H9 (cell line): ENCODE data around the gene PTPRF. TPM values are rescaled to one million over a fixed set of nuclear protein-coding genes. Genes with fewer than 3 reads are reported as not detected.

Experiments
- DNase-seq: peaks from one replicate; pipeline ENCODE4 v3.0.0-alpha.2; 2017
- H2AFZ ChIP-seq: one replicate; pipeline ENCODE4 v1.6.1; 2013; ENCODE audit warnings: mild to moderate bottlenecking, low read length, control low read depth, moderate library complexity
- H2AK5ac ChIP-seq: 2 replicates; pipeline ENCODE4 v1.6.1; 2013; ENCODE audit warnings: low read length, control low read depth, mixed read lengths; ENCODE audit not compliant: insufficient read length
- H2BK120ac ChIP-seq: one replicate; pipeline ENCODE4 v1.6.1; 2013; ENCODE audit warnings: low read depth, mild to moderate bottlenecking, low read length, control low read depth, inconsistent platforms; ENCODE audit not compliant: poor library complexity, severe bottlenecking
- H2BK12ac ChIP-seq: 2 replicates; pipeline ENCODE4 v1.6.1; 2013; ENCODE audit warnings: low read length, control low read depth, mixed read lengths, low read depth; ENCODE audit not compliant: insufficient read length
- H2BK15ac ChIP-seq: 2 replicates; pipeline ENCODE4 v1.6.1; 2013; ENCODE audit warnings: low read depth, low read length, control low read depth
- H2BK20ac ChIP-seq: one replicate; pipeline ENCODE4 v1.6.1; 2013; ENCODE audit warnings: low read depth, mild to moderate bottlenecking, low read length, control low read depth, inconsistent platforms; ENCODE audit not compliant: poor library complexity, severe bottlenecking
- H2BK5ac ChIP-seq: 2 replicates; pipeline ENCODE4 v1.6.1; 2013; ENCODE audit warnings: low read length, control low read depth, mixed read lengths; ENCODE audit not compliant: insufficient read length
- H3K14ac ChIP-seq: 2 replicates; pipeline ENCODE4 v1.6.1; 2013; ENCODE audit warnings: low read length, control low read depth; ENCODE audit not compliant: insufficient read depth
- H3K18ac ChIP-seq: 2 replicates; pipeline ENCODE4 v1.6.1; 2013; ENCODE audit warnings: low read depth, mild to moderate bottlenecking, mixed read lengths, low read length, control low read depth; ENCODE audit not compliant: insufficient read length
- H3K23ac ChIP-seq: 2 replicates; pipeline ENCODE4 v1.6.1; 2013; ENCODE audit warnings: low read length, control low read depth, mixed read lengths, low read depth; ENCODE audit not compliant: insufficient read length
- H3K23me2 ChIP-seq: 2 replicates; pipeline ENCODE4 v1.6.1; 2013; ENCODE audit warnings: low read depth, mild to moderate bottlenecking, mixed read lengths, low read length, control low read depth; ENCODE audit not compliant: insufficient read length, poor library complexity, severe bottlenecking
- H3K27ac ChIP-seq: 2 replicates; pipeline ENCODE4 v1.5.1; 2013; ENCODE audit warnings: low read length, control low read depth, mixed read lengths, low read depth; ENCODE audit not compliant: insufficient read length
- H3K27me3 ChIP-seq: 2 replicates; pipeline ENCODE4 v1.6.1; 2013; ENCODE audit warnings: low read length, control low read depth, inconsistent platforms; ENCODE audit not compliant: insufficient read depth
- H3K4ac ChIP-seq: 2 replicates; pipeline ENCODE4 v1.6.1; 2013; ENCODE audit warnings: low read depth, mild to moderate bottlenecking, control low read depth, inconsistent platforms, low read length, moderate library complexity
- H3K4me1 ChIP-seq: 2 replicates; pipeline ENCODE4 v1.6.1; 2013; ENCODE audit warnings: low read length, control low read depth, inconsistent platforms; ENCODE audit not compliant: insufficient read depth
- H3K4me2 ChIP-seq: 2 replicates; pipeline ENCODE4 v1.6.1; 2013; ENCODE audit warnings: low read length, control low read depth, mixed read lengths; ENCODE audit not compliant: insufficient read length, insufficient read depth
- H3K56ac ChIP-seq: 2 replicates; pipeline ENCODE4 v1.6.1; 2013; ENCODE audit warnings: low read depth, mild to moderate bottlenecking, mixed read lengths, low read length, control low read depth; ENCODE audit not compliant: insufficient read length
- H3K79me1 ChIP-seq: 2 replicates; pipeline ENCODE4 v1.6.1; 2013; ENCODE audit warnings: low read depth, mild to moderate bottlenecking, moderate library complexity, low read length, control low read depth, inconsistent platforms; ENCODE audit not compliant: insufficient read depth, poor library complexity, severe bottlenecking
- H3K79me2 ChIP-seq: 2 replicates; pipeline ENCODE4 v1.6.1; 2013; ENCODE audit warnings: low read length, control low read depth, inconsistent platforms; ENCODE audit not compliant: insufficient read depth
- H3K9ac ChIP-seq: 2 replicates; pipeline ENCODE4 v1.6.1; 2013; ENCODE audit warnings: low read length, control low read depth, mixed read lengths; ENCODE audit not compliant: insufficient read length; ENCODE audit errors: extremely low read depth
- H3K9me3 ChIP-seq: one replicate; pipeline ENCODE4 v1.6.1; 2013; ENCODE audit warnings: low read depth, low read length, inconsistent platforms; ENCODE audit not compliant: control insufficient read depth
- H3T11ph ChIP-seq: one replicate; pipeline ENCODE4 v1.6.1; 2013; ENCODE audit warnings: mild to moderate bottlenecking, low read length, control low read depth, inconsistent platforms
- H4K20me1 ChIP-seq: one replicate; pipeline ENCODE4 v1.6.1; 2013; ENCODE audit not compliant: control insufficient read depth, insufficient read length, insufficient read depth
- H4K5ac ChIP-seq: 2 replicates; pipeline ENCODE4 v1.6.1; 2013; ENCODE audit warnings: low read depth, mild to moderate bottlenecking, mixed read lengths, low read length, control low read depth; ENCODE audit not compliant: insufficient read length
- H4K8ac ChIP-seq: replicated peaks from 2 replicates; pipeline ENCODE4 v1.6.1; 2013; ENCODE audit warnings: low read length, control low read depth, mixed read lengths, low read depth; ENCODE audit not compliant: insufficient read length
- H4K91ac ChIP-seq: 2 replicates; pipeline ENCODE4 v1.6.1; 2013; ENCODE audit warnings: low read depth, mild to moderate bottlenecking, moderate library complexity, mixed read lengths, low read length, control low read depth; ENCODE audit not compliant: insufficient read length
- H3K27ac Mint-ChIP-seq, 3 experiments: 2 replicates in 2 of 3; 3 replicates in 1 of 3; pipeline ENCODE4 v1.8.0; 2020 to 2021; ENCODE audit warnings: mixed read lengths in 3 of 3, mild to moderate bottlenecking in 1 of 3, moderate library complexity in 1 of 3
- H3K27me3 Mint-ChIP-seq: 2 replicates; pipeline ENCODE4 v1.8.0; 2021; ENCODE audit warnings: low read depth, mild to moderate bottlenecking, moderate library complexity, mixed read lengths
- H3K36me3 Mint-ChIP-seq, 3 experiments: 2 replicates in 2 of 3; 3 replicates in 1 of 3; pipeline ENCODE4 v1.8.0; 2020 to 2021; ENCODE audit warnings: low read depth in 3 of 3, mixed read lengths in 3 of 3; ENCODE audit not compliant: insufficient read depth in 1 of 3
- H3K4me1 Mint-ChIP-seq, 2 experiments: 2 replicates each; pipeline ENCODE4 v1.8.0; 2020; ENCODE audit warnings: mixed read lengths in 2 of 2
- H3K4me3 Mint-ChIP-seq, 2 experiments: 2 replicates in 1 of 2; 3 replicates in 1 of 2; pipeline ENCODE4 v1.8.0; 2020 to 2021; ENCODE audit warnings: mild to moderate bottlenecking in 2 of 2, mixed read lengths in 2 of 2, moderate library complexity in 1 of 2
- H3K9me3 Mint-ChIP-seq, 2 experiments: 2 replicates in 1 of 2; 3 replicates in 1 of 2; pipeline ENCODE4 v1.8.0; 2020; ENCODE audit warnings: mild to moderate bottlenecking in 2 of 2, mixed read lengths in 2 of 2, moderate library complexity in 1 of 2
- CTCF ChIP-seq: fragments of 200-600 bp; sonication (generic); conservative IDR thresholded peaks from 3 replicates; pipeline ENCODE4 v1.8.0; 2021; ENCODE audit warnings: antibody characterized with exemption, mild to moderate bottlenecking
- WGBS: extraction: QIAGEN DNeasy Blood & Tissue Kit; methylation state at CpG from one replicate; pipeline ENCODE4 v1.1.7; 2013; ENCODE audit warnings: missing lambda C conversion rate, low lambda C conversion rate, mixed read lengths; ENCODE audit not compliant: insufficient read length; ENCODE audit errors: extremely low coverage; 5-methylcytosine and 5-hydroxymethylcytosine counted together
- total RNA-seq: library from RNA; stranded (reverse); gene quantifications from 2 replicates; pipeline ENCODE4 v1.2.1, GENCODE V29; 2021

Gene PTPRF
- total RNA-seq, 1 experiment from 2014 or later, result 193 TPM

GRCh38 chr1:43554444-43554992, 23.8 kb downstream of the PTPRF start:
- H3K27me3 Mint-ChIP-seq, result no peaks in the 10 kb centered on the region
- peaks cover 24 to 53% (median 41%) of the 10 kb centered on the region in 3 experiments for H3K36me3 Mint-ChIP-seq
- TF ChIP-seq CTCF, result peak; percentile 70
- Histone ChIP-seq H3K27me3 (no peaks in the 10 kb centered on the region), H3T11ph (no peak overlapping the region), H4K20me1 (peaks cover 3% of the 10 kb centered on the region), H3K14ac (no peak overlapping the region), H3K23me2 (no peaks in the 10 kb centered on the region), H3K79me2 (no peaks in the 10 kb centered on the region; the same call in 1 of the 2 replicates), H2BK120ac (no peak overlapping the region), H2BK15ac (no peak overlapping the region), H3K18ac (no peak overlapping the region), H4K91ac (no peak overlapping the region), H3K9me3 (no peaks in the 10 kb centered on the region), H2BK12ac (no peak overlapping the region), H2AK5ac (no peak overlapping the region), H2BK20ac (no peak overlapping the region), H4K8ac (no peak overlapping the region), H3K56ac (no peak overlapping the region), H3K4ac (no peak overlapping the region), H3K4me2 (no peak overlapping the region), H2BK5ac (no peak overlapping the region), H3K27ac (no peak overlapping the region), H2AFZ (no peak overlapping the region), H4K5ac (no peak overlapping the region), H3K9ac (no peak overlapping the region), H3K79me1 (peaks cover 3% of the 10 kb centered on the region), H3K23ac (no peak overlapping the region), H3K4me1 (peaks cover 3% of the 10 kb centered on the region; the same call in 1 of the 2 replicates)
- H3K9me3 Mint-ChIP-seq, result no peaks in the 10 kb centered on the region
- peak overlapping the region; percentile 55 to 96 (median 76); a peak in 6 of 7 replicates for H3K27ac Mint-ChIP-seq
- peaks cover 39 to 50% of the 10 kb centered on the region in 2 experiments for H3K4me1 Mint-ChIP-seq
- peak overlapping the region in 1 of 2 experiments; percentile 6; a peak in 1 of 5 replicates for H3K4me3 Mint-ChIP-seq
- peak; percentile 61 for DNase-seq
- WGBS, result no CpG with 5 or more reads among the region's 6 CpGs
